HT1080 (cell line): ENCODE data around the gene EIF4G3. TPM values are rescaled to one million over a fixed set of nuclear protein-coding genes. Genes with fewer than 3 reads are reported as not detected.
"Not testable (repeated sequence)": the region's sequence is repeated elsewhere in the genome, so short reads cannot be mapped to it uniquely, and the experiment has no call there.

Experiments
- DNase-seq: peaks from one replicate; pipeline ENCODE4 v3.0.0-alpha.2; 2015; ENCODE audit warnings: low read depth
- total RNA-seq: library from RNA; depleted of rRNA; stranded (reverse); fragments of >200 nt; shearing (Covaris generic); gene quantifications from 2 replicates; pipeline ENCODE4 v1.2.3, GENCODE V29; 2014

The EIF4G3 gene
- total RNA-seq, 1 experiment from 2014 or later, result 29.7 TPM

- no peak for DNase-seq
Observed at GRCh38 chr1:20840731-20841130, 336.0 kb downstream of the EIF4G3 start.

- no peak for DNase-seq
Observed at GRCh38 chr1:20837554-20838192, 339.0 kb downstream of the EIF4G3 start.

GRCh38 chr1:20836230-20836629, 340.5 kb downstream of the EIF4G3 start:
- no peak for DNase-seq

GRCh38 chr1:20834780-20835179, 341.9 kb downstream of the EIF4G3 start:
- no peak for DNase-seq

- DNase-seq, result no peak
Observed at GRCh38 chr1:20834192-20834591, 342.5 kb downstream of the EIF4G3 start.

GRCh38 chr1:20830378-20830777, 346.3 kb downstream of the EIF4G3 start:
- no peak for DNase-seq

- no peak for DNase-seq
Observed at GRCh38 chr1:20829946-20830345, 346.8 kb downstream of the EIF4G3 start.

- no peak for DNase-seq
Observed at GRCh38 chr1:20829531-20829930, 347.2 kb downstream of the EIF4G3 start.

GRCh38 chr1:20823845-20824244, 352.9 kb downstream of the EIF4G3 start:
- no peak for DNase-seq

GRCh38 chr1:20821466-20821865, 355.2 kb downstream of the EIF4G3 start:
- DNase-seq, result no peak

- no peak for DNase-seq
Observed at GRCh38 chr1:20819818-20820217, 356.9 kb downstream of the EIF4G3 start.

GRCh38 chr1:20814534-20814871, 362.2 kb downstream of the EIF4G3 start:
- DNase-seq, result no peak

GRCh38 chr1:20811916-20812315, 364.8 kb downstream of the EIF4G3 start:
- DNase-seq, result no peak

- DNase-seq, result no peak
Observed at GRCh38 chr1:20793236-20793635, 383.5 kb downstream of the EIF4G3 start.

GRCh38 chr1:20792196-20792595, 384.5 kb downstream of the EIF4G3 start:
- peak; percentile 19 for DNase-seq

- DNase-seq, result no peak
Observed at GRCh38 chr1:20790785-20791184, 385.9 kb downstream of the EIF4G3 start.

- DNase-seq, result not testable (repeated sequence)
Observed at GRCh38 chr1:20789598-20789997, 387.1 kb downstream of the EIF4G3 start.

GRCh38 chr1:20787840-20788795, 388.6 kb downstream of the EIF4G3 start:
- DNase-seq, result peak; percentile 49

GRCh38 chr1:20787029-20787839, 389.5 kb downstream of the EIF4G3 start, which contains the start of gene HP1BP3:
Gene HP1BP3 (minus strand): TSS chr1:20787307. CDS start chr1:20780440, 6,867 bp downstream.
- peak; percentile 70 for DNase-seq

GRCh38 chr1:20786253-20787028, 390.3 kb downstream of the EIF4G3 start:
- peak; percentile 96 for DNase-seq

GRCh38 chr1:20785907-20786252, 390.8 kb downstream of the EIF4G3 start:
- no peak for DNase-seq
